ENCODE data around the gene RASSF5.
"Not testable (repeated sequence)": the region's sequence is repeated elsewhere in the genome, so short reads cannot be mapped to it uniquely, and the experiment has no call there.

Gene RASSF5

GRCh38 chr1:206477581-206478380 lies 29.6 kb upstream of the RASSF5 start:
- no peak for DNase-seq

- no peak for DNase-seq
Measured at GRCh38 chr1:206478746-206479145, 28.6 kb upstream of the RASSF5 start.

GRCh38 chr1:206479183-206480125 lies 27.9 kb upstream of the RASSF5 start:
- peak in 1 of 2 experiments; percentile 29 for DNase-seq

- DNase-seq, result no peak
Measured at GRCh38 chr1:206480211-206480610, 27.1 kb upstream of the RASSF5 start.

GRCh38 chr1:206482611-206483010 lies 24.7 kb upstream of the RASSF5 start:
- no peak for DNase-seq

- not testable (repeated sequence) for DNase-seq
Measured at GRCh38 chr1:206483864-206484263, 23.5 kb upstream of the RASSF5 start.

- DNase-seq, result no peak
Measured at GRCh38 chr1:206484901-206485300, 22.4 kb upstream of the RASSF5 start.

- no peak for DNase-seq
Measured at GRCh38 chr1:206486995-206487788, 20.1 kb upstream of the RASSF5 start.

- no peak for DNase-seq
Measured at GRCh38 chr1:206487970-206488369, 19.4 kb upstream of the RASSF5 start.

GRCh38 chr1:206488466-206488865 lies 18.9 kb upstream of the RASSF5 start:
- DNase-seq, result no peak

- DNase-seq, result no peak
Measured at GRCh38 chr1:206489980-206490770, 17.2 kb upstream of the RASSF5 start.

GRCh38 chr1:206490771-206491405 lies 16.4 kb upstream of the RASSF5 start:
- no peak for DNase-seq

- DNase-seq, result no peak
Measured at GRCh38 chr1:206491616-206492015, 15.7 kb upstream of the RASSF5 start.

GRCh38 chr1:206492589-206492988 lies 14.7 kb upstream of the RASSF5 start:
- DNase-seq, result no peak

- no peak for DNase-seq
Measured at GRCh38 chr1:206493279-206493678, 14.1 kb upstream of the RASSF5 start.

- DNase-seq, result no peak
Measured at GRCh38 chr1:206495011-206495461, 12.3 kb upstream of the RASSF5 start.

GRCh38 chr1:206495493-206496046 lies 11.8 kb upstream of the RASSF5 start:
- DNase-seq, result no peak

GRCh38 chr1:206496131-206496793 lies 11.1 kb upstream of the RASSF5 start:
- DNase-seq, result no peak

GRCh38 chr1:206497363-206497762 lies 10.0 kb upstream of the RASSF5 start:
- DNase-seq, result no peak

GRCh38 chr1:206497774-206498173 lies 9.6 kb upstream of the RASSF5 start:
- DNase-seq, result no peak

GRCh38 chr1:206498685-206499084 lies 8.6 kb upstream of the RASSF5 start:
- no peak for DNase-seq
